ENCODE data around the gene ANTKMT. TPM values are rescaled to one million over a fixed set of nuclear protein-coding genes. Genes with fewer than 3 reads are reported as not detected.

ANTKMT gene
- total RNA-seq, 4 donors from 2014 or later: 13.0 to 29.4 (median 23.8) TPM

GRCh38 chr16:761625-762513 lies 40.9 kb downstream of the ANTKMT start:
- WGBS: 58% methylated on average over 8 of the region's 22 CpGs
- Histone ChIP-seq H3K27me3 (peaks cover 39% of the 10 kb centered on the region), H3K4me3 (no peak overlapping the region), H3K4me1 (peaks cover 9% of the 10 kb centered on the region), H3K36me3 (no peaks in the 10 kb centered on the region), H3K27ac (no peak overlapping the region), H3K9me3 (no peaks in the 10 kb centered on the region)
- DNase-seq (ENCODE audit: low spot score in 2 of 2): no peak
- TF ChIP-seq POLR2A (IDR thresholded peaks at IDR 0.05) (no peak), POLR2AphosphoS5 (IDR thresholded peaks at IDR 0.05) (no peak), EP300 (IDR thresholded peaks at IDR 0.05) (no peak)
- TF ChIP-seq, protein P1, sequence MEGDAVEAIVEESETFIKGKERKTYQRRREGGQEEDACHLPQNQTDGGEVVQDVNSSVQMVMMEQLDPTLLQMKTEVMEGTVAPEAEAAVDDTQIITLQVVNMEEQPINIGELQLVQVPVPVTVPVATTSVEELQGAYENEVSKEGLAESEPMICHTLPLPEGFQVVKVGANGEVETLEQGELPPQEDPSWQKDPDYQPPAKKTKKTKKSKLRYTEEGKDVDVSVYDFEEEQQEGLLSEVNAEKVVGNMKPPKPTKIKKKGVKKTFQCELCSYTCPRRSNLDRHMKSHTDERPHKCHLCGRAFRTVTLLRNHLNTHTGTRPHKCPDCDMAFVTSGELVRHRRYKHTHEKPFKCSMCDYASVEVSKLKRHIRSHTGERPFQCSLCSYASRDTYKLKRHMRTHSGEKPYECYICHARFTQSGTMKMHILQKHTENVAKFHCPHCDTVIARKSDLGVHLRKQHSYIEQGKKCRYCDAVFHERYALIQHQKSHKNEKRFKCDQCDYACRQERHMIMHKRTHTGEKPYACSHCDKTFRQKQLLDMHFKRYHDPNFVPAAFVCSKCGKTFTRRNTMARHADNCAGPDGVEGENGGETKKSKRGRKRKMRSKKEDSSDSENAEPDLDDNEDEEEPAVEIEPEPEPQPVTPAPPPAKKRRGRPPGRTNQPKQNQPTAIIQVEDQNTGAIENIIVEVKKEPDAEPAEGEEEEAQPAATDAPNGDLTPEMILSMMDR (IDR thresholded peaks at IDR 0.05): no peak

GRCh38 chr16:762595-763268 lies 41.8 kb downstream of the ANTKMT start:
- no peaks in the 10 kb centered on the region for H3K9me3 ChIP-seq
- H3K4me1 ChIP-seq: peaks cover 9% of the 10 kb centered on the region
- H3K27me3 ChIP-seq: peaks cover 39% of the 10 kb centered on the region
- H3K36me3 ChIP-seq: no peaks in the 10 kb centered on the region
- H3K27ac ChIP-seq: no peak overlapping the region
- WGBS: no CpG with 5 or more reads among the region's 17 CpGs
- TF ChIP-seq EP300 (IDR thresholded peaks at IDR 0.05): no peak
- TF ChIP-seq POLR2AphosphoS5 (IDR thresholded peaks at IDR 0.05): no peak
- no peak for TF ChIP-seq POLR2A (IDR thresholded peaks at IDR 0.05)
- TF ChIP-seq, protein P1 (IDR thresholded peaks at IDR 0.05): no peak
- DNase-seq (ENCODE audit: low spot score in 2 of 2): no peak
- H3K4me3 ChIP-seq: no peak overlapping the region

DNA sequence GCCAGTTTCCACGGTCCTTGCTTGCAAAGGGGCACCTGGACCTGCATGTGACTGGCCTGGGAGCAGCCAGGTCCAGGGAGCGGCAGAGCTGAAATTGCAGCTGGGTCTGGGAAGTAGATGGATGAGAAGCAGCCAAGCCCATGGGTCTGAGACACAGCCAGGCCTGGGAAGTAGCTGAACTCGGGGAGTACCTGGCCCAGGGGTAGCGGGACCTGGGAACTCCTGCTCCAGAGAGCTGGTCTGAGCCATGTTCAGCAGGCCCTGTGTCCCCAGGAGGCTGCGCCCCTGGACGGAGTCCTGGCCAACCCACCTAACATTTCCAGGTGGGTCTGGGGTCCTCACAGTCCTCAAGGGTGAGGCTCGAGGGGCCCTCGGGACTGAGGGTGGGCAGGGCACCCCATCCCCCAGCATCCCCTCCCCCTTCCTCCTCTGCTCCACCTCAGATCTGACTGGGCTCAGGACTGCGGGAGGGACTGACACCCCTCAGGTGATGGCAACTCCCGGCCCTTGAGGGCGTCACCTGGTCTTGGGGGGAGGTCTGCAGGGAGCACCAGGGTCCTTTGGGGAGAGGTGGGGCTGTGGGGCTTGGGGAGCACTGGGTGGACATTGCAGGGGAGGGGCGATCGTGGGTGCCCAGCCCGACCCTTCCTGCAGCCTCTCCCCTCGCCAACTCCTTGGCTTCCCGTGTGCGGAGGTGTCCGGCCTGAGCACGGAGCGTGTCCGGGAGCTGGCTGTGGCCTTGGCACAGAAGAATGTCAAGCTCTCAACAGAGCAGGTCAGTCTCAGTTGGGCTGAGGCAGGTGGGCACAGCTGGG lies 42.6 kb downstream of the ANTKMT start:
- WGBS: 77% methylated on average over 12 of the region's 21 CpGs
- Histone ChIP-seq H3K27ac (no peak overlapping the region), H3K36me3 (no peaks in the 10 kb centered on the region), H3K4me1 (peaks cover 14% of the 10 kb centered on the region), H3K27me3 (peaks cover 43% of the 10 kb centered on the region), H3K9me3 (no peaks in the 10 kb centered on the region), H3K4me3 (no peak overlapping the region)
- TF ChIP-seq POLR2A (IDR thresholded peaks at IDR 0.05) (no peak), POLR2AphosphoS5 (IDR thresholded peaks at IDR 0.05) (no peak), EP300 (IDR thresholded peaks at IDR 0.05) (no peak)
- TF ChIP-seq, protein P1 (IDR thresholded peaks at IDR 0.05): no peak
- DNase-seq (ENCODE audit: low spot score in 2 of 2): no peak

DNA sequence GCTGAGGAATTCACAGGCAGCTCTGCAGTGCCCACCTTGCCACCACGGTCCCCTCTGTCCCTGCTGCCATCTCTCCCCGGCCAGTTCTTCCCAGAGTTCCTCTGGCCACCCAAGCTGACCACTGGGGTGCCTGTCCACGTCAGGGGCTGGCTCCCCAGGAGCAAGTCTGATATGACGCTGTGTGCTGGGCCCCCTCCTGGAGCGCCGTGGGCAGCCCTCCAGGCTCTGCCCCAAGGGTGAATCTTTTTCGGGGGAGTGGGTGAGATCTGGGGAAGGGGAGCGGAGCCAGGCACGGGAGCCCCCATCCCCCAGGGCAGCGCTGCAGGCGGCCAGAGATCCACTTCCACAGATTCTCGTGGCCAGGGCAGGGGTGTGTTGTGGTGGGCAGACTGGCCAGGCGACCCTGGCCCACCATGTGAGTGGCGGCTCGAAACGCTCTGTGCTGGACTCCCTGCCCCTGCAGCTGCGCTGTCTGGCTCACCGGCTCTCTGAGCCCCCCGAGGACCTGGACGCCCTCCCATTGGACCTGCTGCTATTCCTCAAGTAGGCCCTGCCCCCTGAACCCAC lies 43.3 kb downstream of the ANTKMT start:
- Histone ChIP-seq H3K27me3 (peaks cover 50% of the 10 kb centered on the region), H3K9me3 (no peaks in the 10 kb centered on the region), H3K4me1 (peaks cover 14% of the 10 kb centered on the region), H3K27ac (no peak overlapping the region), H3K36me3 (no peaks in the 10 kb centered on the region), H3K4me3 (no peak overlapping the region)
- TF ChIP-seq POLR2AphosphoS5 (IDR thresholded peaks at IDR 0.05) (no peak), EP300 (IDR thresholded peaks at IDR 0.05) (no peak), POLR2A (IDR thresholded peaks at IDR 0.05) (no peak)
- TF ChIP-seq, protein P1 (IDR thresholded peaks at IDR 0.05): no peak
- WGBS: 63% methylated on average over 12 of the region's 20 CpGs
- no peak for DNase-seq (ENCODE audit: low spot score in 2 of 2)
